Peyer's patch (tissue), 4 donors: ENCODE data around the gene DAB1.

Experiments
- CTCF ChIP-seq, 6 experiments: fragments of 450-650 bp in 4 of 6; fragments of 200-600 bp in 2 of 6; sonication (generic) in 1 of 6; IDR thresholded peaks; one replicate each; pipeline ENCODE4 v1.5.1; 2017 to 2019; ENCODE audit warnings: antibody characterized with exemption in 6 of 6, mild to moderate bottlenecking in 3 of 6, moderate library complexity in 1 of 6
- POLR2A ChIP-seq, 2 donors: fragments of 450-650 bp; IDR thresholded peaks; one replicate each; pipeline ENCODE4 v1.5.1; 2017; ENCODE audit warnings: antibody characterized with exemption in 2 of 2, mild to moderate bottlenecking in 2 of 2, moderate library complexity in 2 of 2

- TF ChIP-seq CTCF (IDR thresholded peaks at IDR 0.05) (no peak), POLR2A (IDR thresholded peaks at IDR 0.05) (no peak)
These were observed 128.5 kb downstream of the DAB1 start for GRCh38 chr1:57295326-57295725.
